Naive thymus-derived CD4-positive, alpha-beta T cell (primary cell): ENCODE measurements around the gene GNG7. TPM values are rescaled to one million over a fixed set of nuclear protein-coding genes. Genes with fewer than 3 reads are reported as not detected.
A peak's percentile ranks its signal among the peaks of the same experiment; 100 is the strongest.

Experiments
- ATAC-seq: fragments of 150-1000 bp; cut with Tn5 transposase; 2 replicates; pipeline ENCODE4 v1.10.0; 2021; ENCODE audit warnings: mild to moderate bottlenecking, moderate library complexity
- CTCF ChIA-PET: fragments of 350-600 bp; sonication (Branson Sonifier 250); formaldehyde crosslinking; loops from one replicate; lab custom pipeline; 2021; ENCODE audit warnings: antibody characterized with exemption; lab: Charles Lee
- POLR2A ChIA-PET: fragments of 350-600 bp; sonication (Branson Sonifier 250); formaldehyde crosslinking; loops from one replicate; lab custom pipeline; 2021; ENCODE audit warnings: antibody characterized with exemption, inconsistent platforms; lab: Charles Lee
- DNase-seq, 9 donors: peaks; one replicate each; pipeline versions ENCODE4 v3.0.0 to v3.0.0-alpha.2; 2020 to 2022; ENCODE audit warnings: mixed read lengths in 1 of 9
- H3K27ac ChIP-seq: one replicate; pipeline ENCODE4 v1.7.0; 2013; ENCODE audit warnings: mild to moderate bottlenecking, low read depth, low read length, moderate library complexity
- H3K27me3 ChIP-seq, 2 donors: one replicate each; pipeline ENCODE4 v1.7.0; 2013; ENCODE audit warnings: low read length in 2 of 2, mild to moderate bottlenecking in 2 of 2, moderate library complexity in 2 of 2; ENCODE audit not compliant: control insufficient read depth in 2 of 2, insufficient read depth in 2 of 2
- H3K36me3 ChIP-seq, 3 experiments: 1 replicate in 2 of 3; 2 replicates in 1 of 3; pipeline ENCODE4 v1.7.0; 2013; ENCODE audit warnings: low read length in 3 of 3, mild to moderate bottlenecking in 3 of 3, moderate library complexity in 1 of 3; ENCODE audit not compliant: insufficient read depth in 3 of 3, control insufficient read depth in 2 of 3
- H3K4me1 ChIP-seq, 2 donors: one replicate each; pipeline ENCODE4 v1.7.0; 2013; ENCODE audit warnings: low read length in 2 of 2, mild to moderate bottlenecking in 2 of 2, moderate library complexity in 1 of 2; ENCODE audit not compliant: control insufficient read depth in 2 of 2, insufficient read depth in 2 of 2
- H3K4me3 ChIP-seq: 2 replicates; pipeline ENCODE4 v1.7.0; 2013; ENCODE audit warnings: mild to moderate bottlenecking, low read length
- H3K9me3 ChIP-seq, 3 experiments: 1 replicate in 2 of 3; 2 replicates in 1 of 3; pipeline ENCODE4 v1.7.0; 2013; ENCODE audit warnings: low read length in 3 of 3; ENCODE audit not compliant: control insufficient read depth in 2 of 3
- H3K27ac Mint-ChIP-seq, 9 donors: one replicate each; pipeline ENCODE4 v1.8.0; 2020 to 2022; ENCODE audit warnings: mixed read lengths in 9 of 9, mild to moderate bottlenecking in 8 of 9, moderate library complexity in 5 of 9, inconsistent platforms in 2 of 9
- H3K27me3 Mint-ChIP-seq, 5 donors: one replicate each; pipeline ENCODE4 v1.8.0; 2021 to 2022; ENCODE audit warnings: mixed read lengths in 5 of 5, mild to moderate bottlenecking in 1 of 5
- H3K36me3 Mint-ChIP-seq, 5 donors: one replicate each; pipeline ENCODE4 v1.8.0; 2020 to 2022; ENCODE audit warnings: mixed read lengths in 5 of 5, mild to moderate bottlenecking in 3 of 5, inconsistent platforms in 1 of 5
- H3K4me1 Mint-ChIP-seq, 7 donors: one replicate each; pipeline ENCODE4 v1.8.0; 2020 to 2022; ENCODE audit warnings: mixed read lengths in 7 of 7, mild to moderate bottlenecking in 3 of 7, inconsistent platforms in 1 of 7
- H3K4me3 Mint-ChIP-seq, 10 donors: one replicate each; pipeline ENCODE4 v1.8.0; 2020 to 2022; ENCODE audit warnings: mild to moderate bottlenecking in 10 of 10, mixed read lengths in 10 of 10, moderate library complexity in 6 of 10, inconsistent platforms in 2 of 10
- H3K9me3 Mint-ChIP-seq, 11 donors: one replicate each; pipeline ENCODE4 v1.8.0; 2020 to 2022; ENCODE audit warnings: mixed read lengths in 11 of 11, mild to moderate bottlenecking in 4 of 11, inconsistent platforms in 1 of 11, moderate library complexity in 1 of 11
- intact Hi-C, 2 donors: fragments of 100-400 bp; cut with micrococcal nuclease; formaldehyde crosslinking; loops; one replicate each; pipeline ENCODE4 v1.15.1; 2023
- polyA plus RNA-seq, 2 donors: library from polyadenylated mRNA; unstranded; fragments of 300-500 nt; fragmentation: Illumina TruSeq; gene quantifications; one replicate each; pipeline ENCODE4 v1.2.3, GENCODE V29; 2021
- total RNA-seq, 6 experiments: library from RNA in 5 of 6; stranded (reverse) in 5 of 6; gene quantifications; 1 replicate in 5 of 6; 2 replicates in 1 of 6; pipeline ENCODE4 v1.2.3 and lab custom pipeline; 2021 to 2026

GNG7 gene
- total and polyA plus RNA-seq, 7 experiments from 2014 or later, result 0.31 to 6.8 (median 4.7) TPM

DNA sequence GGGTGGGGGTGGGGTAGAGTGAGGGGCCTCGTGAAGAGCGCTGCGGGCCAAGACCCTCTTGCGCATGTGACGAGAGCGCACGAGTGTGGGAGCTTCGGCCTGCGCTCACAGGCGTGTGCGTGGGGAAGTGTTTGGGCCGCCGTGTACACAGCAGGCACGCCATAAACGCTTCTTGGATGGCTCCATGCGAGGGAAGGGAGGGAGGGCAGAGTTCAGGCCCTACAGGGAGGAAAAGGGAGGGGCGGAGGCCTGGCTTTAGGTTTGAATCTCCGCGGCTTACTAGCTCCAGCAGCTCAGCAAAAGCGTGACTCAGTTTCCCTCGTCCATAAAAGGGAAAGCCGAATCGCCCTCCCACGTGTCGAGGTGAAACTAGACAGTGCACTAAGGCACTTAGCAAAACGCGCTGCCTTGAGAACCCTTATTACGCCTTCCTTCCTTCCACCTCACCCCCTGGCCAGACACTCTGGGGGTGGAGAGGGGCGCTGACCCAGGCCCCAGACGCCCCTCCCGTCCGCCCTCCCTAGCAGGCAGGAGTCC is 214.0 kb downstream of the GNG7 start:
- Histone ChIP-seq H3K9me3 (peaks cover 0 to 4% (median 0%) of the 10 kb centered on the region in 3 experiments), H3K4me3 (peak overlapping the region; percentile 13), H3K27ac (no peak overlapping the region), H3K27me3 (peaks cover 4 to 8% of the 10 kb centered on the region in 2 donors), H3K4me1 (peaks cover 4 to 7% of the 10 kb centered on the region in 2 donors), H3K36me3 (no peaks in the 10 kb centered on the region)
- intact Hi-C loops, result loop anchor here in 1 of 2 donors (1.0 kb wide), 1 partner anchor 10 kb away; no protein-coding TSS in a partner anchor
- H3K36me3 Mint-ChIP-seq, result peaks cover 0 to 6% (median 3%) of the 10 kb centered on the region in 5 donors
- peaks cover 0 to 11% (median 5%) of the 10 kb centered on the region in 11 donors for H3K9me3 Mint-ChIP-seq
- H3K4me3 Mint-ChIP-seq, result peak overlapping the region in 6 of 10 donors; percentile 23 to 77 (median 56)
- no peak overlapping the region for H3K27ac Mint-ChIP-seq
- ChIA-PET POLR2A (interaction anchor here (1.5 to 4.1 kb wide), 3 partner anchors 8 to 15 kb away, joined by 4 to 37 read pairs (median 6); partner anchors contain the start of gene GADD45B), CTCF (interaction anchor here (1.6 kb wide), 1 partner anchor 12 kb away, joined by 5 read pairs; the partner anchor contains the start of gene GADD45B)
- ATAC-seq, result peak; percentile 12
- DNase-seq, result no peak
- peaks cover 19 to 70% (median 27%) of the 10 kb centered on the region in 5 donors for H3K27me3 Mint-ChIP-seq
- H3K4me1 Mint-ChIP-seq, result peaks cover 12 to 22% (median 18%) of the 10 kb centered on the region in 7 donors

DNA sequence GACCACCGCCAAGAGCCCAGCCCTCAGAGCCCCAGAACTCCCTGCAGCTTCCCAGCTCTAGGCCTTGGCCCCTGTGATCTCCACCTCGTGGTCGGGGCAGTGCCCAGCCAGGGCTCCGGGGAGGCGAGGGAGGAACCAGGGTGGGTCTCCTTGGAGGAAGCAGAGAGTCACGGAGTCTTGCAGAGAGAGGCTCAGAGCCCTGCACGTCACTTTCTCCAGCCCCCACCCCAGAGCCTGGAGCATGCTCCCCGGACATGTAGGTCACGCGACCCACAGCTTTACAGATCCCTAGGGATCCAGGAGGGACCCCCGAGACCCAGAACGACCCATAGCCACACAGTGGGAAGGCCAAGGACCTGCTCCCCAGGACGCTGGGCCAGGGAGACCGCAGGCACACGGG is 214.7 kb downstream of the GNG7 start:
- H3K4me1 ChIP-seq, result peaks cover 4 to 7% of the 10 kb centered on the region in 2 donors
- no peak overlapping the region for H3K27ac ChIP-seq
- Mint-ChIP-seq H3K9me3 (peaks cover 0 to 18% (median 9%) of the 10 kb centered on the region in 11 donors), H3K27me3 (peaks cover 18 to 68% (median 27%) of the 10 kb centered on the region in 5 donors), H3K27ac (no peak overlapping the region), H3K4me1 (peaks cover 12 to 21% (median 16%) of the 10 kb centered on the region in 7 donors), H3K36me3 (peaks cover 0 to 6% (median 3%) of the 10 kb centered on the region in 5 donors), H3K4me3 (peak overlapping the region in 1 of 10 donors; percentile 41)
- CTCF ChIA-PET, result interaction anchor here (1.6 kb wide), 1 partner anchor 11 kb away, joined by 5 read pairs; the partner anchor contains the start of gene GADD45B
- peaks cover 0 to 11% (median 0%) of the 10 kb centered on the region in 3 experiments for H3K9me3 ChIP-seq
- POLR2A ChIA-PET, result interaction anchor here (1.5 to 4.1 kb wide), 2 partner anchors 8 to 10 kb away, joined by 6 to 37 read pairs; partner anchors contain the start of gene GADD45B
- no peak overlapping the region for H3K4me3 ChIP-seq
- H3K36me3 ChIP-seq, result no peaks in the 10 kb centered on the region
- peak; percentile 34 for ATAC-seq
- H3K27me3 ChIP-seq, result peaks cover 4 to 8% of the 10 kb centered on the region in 2 donors
- intact Hi-C loops, result loop anchor here in 1 of 2 donors (1.0 kb wide), 1 partner anchor 10 kb away; no protein-coding TSS in a partner anchor
- no peak for DNase-seq

DNA sequence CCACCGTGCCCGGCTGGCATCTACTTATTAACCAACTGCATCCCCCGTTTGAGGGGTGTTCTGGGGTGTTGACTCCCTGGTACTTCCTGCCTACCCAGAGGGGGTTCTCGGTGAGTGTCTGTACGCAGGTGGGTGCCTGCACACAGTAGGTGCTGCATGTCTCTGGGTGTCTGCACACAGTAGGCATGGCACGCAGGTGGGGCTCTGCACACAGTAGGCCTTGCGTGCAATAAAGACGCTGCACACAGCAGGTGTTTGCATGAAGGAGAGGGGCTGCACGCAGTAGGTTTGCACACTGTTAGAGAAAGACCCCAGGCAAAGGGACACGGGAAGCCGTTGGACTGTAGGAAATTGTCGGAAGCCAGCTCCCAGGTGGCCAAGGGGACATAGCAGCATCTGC is 215.4 kb downstream of the GNG7 start:
- Mint-ChIP-seq H3K27me3 (peaks cover 14 to 60% (median 20%) of the 10 kb centered on the region in 5 donors), H3K36me3 (peaks cover 0 to 6% (median 3%) of the 10 kb centered on the region in 5 donors), H3K4me1 (peaks cover 12 to 18% (median 15%) of the 10 kb centered on the region in 7 donors), H3K9me3 (peaks cover 0 to 24% (median 12%) of the 10 kb centered on the region in 11 donors), H3K27ac (no peak overlapping the region), H3K4me3 (peak overlapping the region in 1 of 10 donors; percentile 41)
- peaks cover 0 to 17% (median 0%) of the 10 kb centered on the region in 3 experiments for H3K9me3 ChIP-seq
- ChIA-PET CTCF (interaction anchor here (1.6 kb wide), 1 partner anchor 11 kb away, joined by 5 read pairs; the partner anchor contains the start of gene GADD45B), POLR2A (interaction anchor here (4.1 kb wide), 1 partner anchor 10 kb away, joined by 37 read pairs; the partner anchor contains the start of gene GADD45B)
- H3K27me3 ChIP-seq, result peaks cover 4 to 8% of the 10 kb centered on the region in 2 donors
- H3K27ac ChIP-seq, result no peak overlapping the region
- peaks cover 4 to 7% of the 10 kb centered on the region in 2 donors for H3K4me1 ChIP-seq
- ATAC-seq, result no peak
- no peaks in the 10 kb centered on the region for H3K36me3 ChIP-seq
- intact Hi-C loops, result no loop called here
- no peak overlapping the region for H3K4me3 ChIP-seq
- DNase-seq, result no peak

DNA sequence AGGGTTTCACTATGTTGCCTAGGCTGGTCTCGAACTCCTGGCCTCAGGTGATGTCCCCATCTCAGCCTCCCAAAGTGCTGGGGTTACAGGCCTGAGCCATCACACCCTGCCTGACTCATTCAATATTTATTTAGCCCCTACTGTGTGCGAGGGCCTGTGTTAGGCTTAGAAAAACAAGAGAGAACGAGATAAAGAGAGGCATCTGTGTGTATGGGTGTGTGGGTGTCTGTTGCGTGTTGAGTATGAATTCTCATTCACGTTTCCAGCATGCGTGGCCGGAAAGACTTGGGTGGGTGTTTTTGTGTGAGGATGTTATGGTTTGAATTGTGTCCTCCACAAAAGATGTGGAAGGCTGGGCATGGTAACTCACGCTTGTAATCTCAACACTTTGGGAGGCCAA is 217.1 kb downstream of the GNG7 start:
- POLR2A ChIA-PET, result interaction anchor here (1.5 kb wide), 1 partner anchor 9 kb away, joined by 13 read pairs; the partner anchor contains the start of gene GADD45B
- no peak overlapping the region for H3K4me3 Mint-ChIP-seq
- CTCF ChIA-PET, result no interaction called here
- intact Hi-C loops, result no loop called here
- ATAC-seq (no peak), DNase-seq (no peak)
- Histone ChIP-seq H3K27ac (no peak overlapping the region), H3K4me3 (no peak overlapping the region), H3K4me1 (peaks cover 4 to 7% of the 10 kb centered on the region in 2 donors), H3K36me3 (no peaks in the 10 kb centered on the region), H3K27me3 (peaks cover 4 to 8% of the 10 kb centered on the region in 2 donors), H3K9me3 (peaks cover 0 to 19% (median 0%) of the 10 kb centered on the region in 3 experiments)
- peaks cover 6 to 16% (median 11%) of the 10 kb centered on the region in 7 donors for H3K4me1 Mint-ChIP-seq
- peaks cover 0 to 29% (median 13%) of the 10 kb centered on the region in 11 donors for H3K9me3 Mint-ChIP-seq
- peaks cover 0 to 6% (median 3%) of the 10 kb centered on the region in 5 donors for H3K36me3 Mint-ChIP-seq
- peak overlapping the region in 1 of 9 donors; percentile 78 for H3K27ac Mint-ChIP-seq
- H3K27me3 Mint-ChIP-seq, result peaks cover 5 to 44% (median 6%) of the 10 kb centered on the region in 5 donors

DNA sequence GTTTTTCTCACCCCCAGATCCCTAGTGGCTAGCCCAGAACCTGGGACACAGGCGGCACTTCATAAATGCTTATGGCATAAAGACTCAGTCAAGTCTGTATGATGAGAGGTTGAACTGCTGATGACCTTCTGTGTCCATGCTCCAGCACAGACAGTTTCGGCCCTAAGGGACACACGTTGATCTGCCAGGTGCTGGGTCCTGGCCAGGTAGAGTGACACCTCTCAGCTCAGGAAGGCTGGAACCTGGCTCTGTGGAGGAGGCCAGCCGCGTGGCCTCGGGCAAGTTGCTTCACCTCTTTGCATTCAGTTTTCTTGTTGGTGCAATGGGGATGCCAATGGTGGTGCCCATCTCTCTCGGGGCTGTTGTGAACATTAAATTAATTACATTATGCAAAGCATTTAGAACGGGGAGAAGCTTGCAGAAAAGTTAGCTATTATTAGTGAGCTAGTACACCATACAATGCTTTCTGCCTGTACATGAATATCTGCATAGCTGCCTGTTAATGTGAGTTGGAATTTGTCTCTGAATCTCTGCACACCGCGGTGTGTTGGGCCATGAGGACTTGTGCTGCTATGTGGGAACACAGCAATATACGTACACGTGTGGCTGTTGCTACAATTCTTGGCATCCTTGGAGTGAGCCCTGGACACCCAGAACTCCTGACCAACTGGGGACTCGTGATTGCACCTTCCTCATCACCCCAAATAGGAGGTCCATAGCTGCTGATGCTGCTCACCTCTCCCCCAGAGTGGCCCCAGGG is 218.1 kb downstream of the GNG7 start:
- ATAC-seq (no peak), DNase-seq (no peak)
- H3K9me3 Mint-ChIP-seq, result peaks cover 0 to 29% (median 13%) of the 10 kb centered on the region in 11 donors
- H3K27me3 Mint-ChIP-seq, result peaks cover 0 to 34% (median 0%) of the 10 kb centered on the region in 5 donors
- Histone ChIP-seq H3K27me3 (peaks cover 0 to 2% of the 10 kb centered on the region in 2 donors), H3K36me3 (no peaks in the 10 kb centered on the region), H3K9me3 (peaks cover 0 to 19% (median 0%) of the 10 kb centered on the region in 3 experiments), H3K4me1 (peaks cover 0 to 2% of the 10 kb centered on the region in 2 donors), H3K27ac (no peak overlapping the region), H3K4me3 (no peak overlapping the region)
- POLR2A ChIA-PET, result interaction anchor here (1.5 kb wide), 1 partner anchor 8 kb away, joined by 13 read pairs; the partner anchor contains the start of gene GADD45B
- H3K36me3 Mint-ChIP-seq, result peaks cover 0 to 6% (median 3%) of the 10 kb centered on the region in 5 donors
- intact Hi-C loops, result no loop called here
- no peak overlapping the region for H3K4me3 Mint-ChIP-seq
- CTCF ChIA-PET, result interaction anchor here (0.7 kb wide), 1 partner anchor 357 kb away, joined by 3 read pairs; no protein-coding TSS in a partner anchor
- peak overlapping the region in 1 of 9 donors; percentile 70 for H3K27ac Mint-ChIP-seq
- peaks cover under 1 to 13% (median 9%) of the 10 kb centered on the region in 7 donors for H3K4me1 Mint-ChIP-seq
